Activated effector memory CD4-positive, alpha-beta T cell treated with Interleukin-2 at 50 U/mL for 16 hours (primary cell): ENCODE results near the gene CFB.

ENCODE experiments used
- DNase-seq: peaks from one replicate; pipeline ENCODE4 v3.0.0-alpha.2; 2020

Gene CFB

DNA sequence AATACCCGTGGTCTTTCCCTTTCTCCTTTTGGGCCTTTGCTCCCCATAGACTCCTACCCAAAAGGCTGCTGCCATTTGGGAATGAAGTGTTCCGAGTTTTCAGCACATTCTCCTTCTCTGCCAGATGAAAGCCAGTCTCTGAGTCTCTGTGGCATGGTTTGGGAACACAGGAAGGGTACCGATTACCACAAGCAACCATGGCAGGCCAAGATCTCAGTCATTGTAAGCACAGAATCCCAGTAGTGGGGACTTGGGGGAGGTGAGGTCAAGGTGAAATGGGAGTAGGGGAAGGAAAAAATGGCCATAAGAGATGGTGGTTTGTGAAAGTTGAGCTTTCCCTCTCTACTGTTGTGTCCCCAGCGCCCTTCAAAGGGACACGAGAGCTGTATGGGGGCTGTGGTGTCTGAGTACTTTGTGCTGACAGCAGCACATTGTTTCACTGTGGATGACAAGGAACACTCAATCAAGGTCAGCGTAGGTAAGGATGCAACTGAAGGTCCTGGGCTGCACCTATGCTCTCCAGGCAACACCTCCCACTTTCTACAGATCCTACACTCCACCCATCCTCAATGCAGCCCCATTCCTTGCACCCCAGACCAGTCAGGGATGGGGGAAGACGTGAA, 4.1 kb downstream of the CFB start:
- no peak for DNase-seq

DNA sequence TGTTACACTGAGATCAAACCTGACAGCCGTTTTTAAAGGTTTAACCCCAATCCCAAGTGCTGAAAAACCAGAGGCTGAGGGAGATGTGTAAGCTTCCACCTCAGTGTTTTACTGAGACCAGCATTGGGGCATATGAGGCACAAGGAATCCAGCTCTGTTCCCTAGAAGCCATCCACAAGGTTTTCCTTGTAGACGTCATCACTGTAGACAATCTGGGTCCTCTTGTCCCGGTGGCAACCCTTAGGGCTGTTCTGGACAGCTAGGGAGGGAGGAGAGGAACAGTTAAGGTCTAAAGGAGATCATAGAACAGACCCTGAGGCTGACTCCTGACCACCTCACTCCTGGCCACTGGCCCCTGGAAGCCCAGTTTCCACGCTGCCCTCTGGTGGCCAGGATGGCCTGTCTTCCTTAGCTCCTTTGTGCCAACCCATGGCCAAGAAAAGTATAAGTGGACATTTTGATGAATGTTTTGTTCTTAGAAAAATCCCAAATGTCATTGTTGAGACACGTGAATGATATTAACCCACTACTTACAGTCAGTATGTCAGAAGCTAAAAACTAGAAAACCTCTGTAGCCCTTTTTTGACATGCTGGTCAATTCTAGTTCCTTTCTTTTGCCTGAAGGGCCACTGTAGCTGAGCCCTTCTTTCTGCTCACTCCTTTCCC, 6.4 kb downstream of the CFB start:
- DNase-seq = no peak

DNA sequence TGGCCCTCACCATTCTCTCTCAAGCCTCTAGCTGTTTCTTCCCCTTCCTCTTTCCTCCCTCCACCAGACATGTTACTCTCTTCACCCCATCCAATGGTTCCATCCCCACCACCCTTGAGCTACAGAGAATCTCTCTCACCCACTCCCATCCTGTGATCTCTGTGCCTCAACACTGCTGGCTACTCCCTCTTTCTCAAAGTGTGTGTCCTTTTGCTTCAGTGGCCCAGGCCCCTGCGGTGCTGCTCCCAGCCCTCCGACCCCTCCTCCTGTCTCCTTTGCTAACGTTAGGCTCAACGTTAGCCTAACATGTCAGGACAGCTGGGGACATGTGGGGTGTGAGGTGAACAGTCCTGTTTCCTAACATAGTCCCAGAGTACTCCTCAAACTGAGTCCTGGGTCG, 7.0 kb downstream of the CFB start:
- DNase-seq = no peak

DNA sequence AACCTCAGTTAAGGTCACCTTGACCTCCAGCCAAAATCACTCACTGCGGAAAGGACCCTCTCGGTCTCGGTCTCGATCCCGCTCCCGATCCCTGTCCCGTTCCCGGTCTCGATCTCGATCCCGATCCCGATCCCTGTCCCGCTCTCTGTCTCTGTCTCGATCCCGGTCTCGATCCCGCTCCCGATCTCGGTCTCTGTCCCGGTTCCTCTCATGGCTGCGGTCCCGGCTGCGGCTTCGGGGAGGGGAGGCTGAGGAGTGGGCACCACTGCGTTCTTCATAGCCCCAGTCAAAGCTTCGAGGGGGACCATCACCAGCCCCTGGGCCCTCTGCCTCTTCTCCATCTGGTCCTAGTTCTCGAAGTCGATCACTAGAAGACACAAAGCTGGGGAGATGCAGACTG, 8.6 kb downstream of the CFB start:
- DNase-seq = no peak

DNA sequence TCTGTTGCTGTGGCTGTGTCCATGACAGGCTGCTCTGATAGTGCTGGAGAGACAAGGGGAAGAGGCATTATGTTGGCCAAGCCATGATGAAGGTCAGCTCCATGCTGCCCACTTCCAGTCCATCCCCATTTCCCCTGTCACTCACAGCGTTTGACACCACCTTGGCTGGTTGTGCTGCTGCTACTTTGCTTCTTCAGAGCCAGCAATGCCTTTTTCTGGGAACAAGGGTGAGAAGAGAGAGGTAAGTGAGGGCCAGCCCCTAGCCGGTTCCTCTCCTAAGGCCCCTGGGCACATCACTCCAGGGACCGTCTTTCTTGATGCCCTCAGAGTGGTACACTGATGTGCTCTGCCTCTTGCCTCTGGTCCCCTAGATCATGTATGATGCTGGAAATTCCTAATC, 10.9 kb downstream of the CFB start:
- DNase-seq = no peak

DNA sequence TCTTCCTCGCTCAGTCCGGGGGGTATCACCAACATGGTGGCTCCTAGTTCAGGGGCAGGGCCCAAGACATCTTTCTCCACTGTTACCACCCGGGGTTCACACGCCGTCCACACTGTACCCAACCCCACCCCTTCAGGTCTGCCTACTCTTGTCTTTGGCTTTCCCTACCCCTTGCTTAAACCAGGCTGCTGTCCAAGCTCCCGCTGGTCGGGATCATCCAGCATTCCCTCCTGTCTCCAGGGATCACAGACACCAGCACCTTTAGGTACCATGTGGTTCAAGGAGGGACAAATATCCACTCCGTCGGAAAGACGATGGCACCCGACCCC, 12.5 kb downstream of the CFB start:
- no peak for DNase-seq

DNA sequence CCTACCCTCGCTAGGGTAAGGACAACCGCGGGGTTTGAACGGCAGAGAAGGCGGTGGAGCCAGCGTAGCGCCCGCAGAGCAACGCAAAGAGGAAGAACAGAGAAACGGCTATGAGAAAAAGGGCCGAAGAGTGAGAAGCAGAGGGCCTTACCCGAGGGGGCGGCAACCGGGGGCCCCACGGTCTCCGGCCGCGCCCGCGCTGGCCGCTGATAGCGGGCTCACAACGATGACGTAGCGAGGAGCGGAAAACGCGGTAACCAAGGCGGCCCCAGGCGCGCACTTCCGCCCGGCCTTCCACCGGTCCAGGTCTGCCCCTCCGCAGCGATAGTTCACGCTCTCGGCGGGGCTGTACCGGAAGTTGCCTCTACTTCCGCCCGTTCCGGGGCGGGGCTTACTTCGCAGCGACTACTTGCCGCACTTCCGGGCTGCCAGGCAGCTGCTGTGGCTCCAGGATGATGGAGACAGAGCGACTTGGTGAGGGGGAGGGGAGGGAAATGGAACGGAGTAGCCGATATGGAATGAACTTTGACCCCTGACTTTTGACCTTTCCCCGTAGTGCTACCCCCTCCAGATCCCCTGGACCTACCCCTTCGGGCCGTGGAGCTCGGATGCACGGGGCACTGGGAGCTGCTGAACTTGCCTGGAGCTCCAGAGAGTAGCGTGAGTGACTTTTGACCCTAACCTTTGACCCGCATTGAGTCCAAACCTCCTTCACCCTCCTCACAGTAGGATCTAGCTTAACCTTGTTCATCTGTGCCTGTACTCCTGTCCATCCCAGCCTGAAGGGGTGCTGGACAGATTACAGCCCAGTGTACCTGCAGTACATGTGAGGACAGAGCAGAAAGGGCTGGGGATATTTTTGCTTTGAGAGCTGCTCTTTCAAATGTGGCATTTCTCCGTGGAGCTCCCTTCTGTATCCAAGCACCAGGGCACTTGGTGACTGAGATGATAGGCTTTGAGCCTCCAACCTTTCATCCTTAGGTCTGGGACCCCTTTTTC, 13.1 kb downstream of the CFB start, which contains the start of the genes NELFE and SKIC2:
Gene NELFE, minus strand, starts transcription at position 231 of the 999 bp plus-strand sequence. CDS start 525 bp downstream, outside the sequence.
Gene SKIC2, plus strand, starts transcription at position 435 of the 999 bp plus-strand sequence. Its CDS starts 18 bp downstream, at position 453.
- peak; percentile 98 for DNase-seq

DNA sequence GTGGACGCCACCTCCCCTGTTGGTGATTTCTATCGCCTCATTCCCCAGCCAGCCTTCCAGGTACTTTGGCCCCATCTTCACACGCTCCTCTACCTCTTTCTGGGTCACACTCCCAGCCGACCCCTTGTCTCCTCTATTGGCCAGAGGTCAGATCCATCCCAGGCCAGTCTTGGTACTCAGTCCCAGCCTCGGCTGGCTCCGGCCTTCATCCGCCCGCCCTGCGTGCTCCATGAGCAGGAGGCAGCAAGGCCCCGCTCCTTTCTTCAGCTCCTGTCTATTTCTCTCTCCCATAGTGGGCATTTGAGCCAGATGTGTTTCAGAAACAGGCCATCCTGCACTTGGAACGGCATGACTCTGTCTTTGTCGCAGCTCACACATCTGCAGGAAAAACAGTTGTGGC, 15.7 kb downstream of the CFB start:
- no peak for DNase-seq

DNA sequence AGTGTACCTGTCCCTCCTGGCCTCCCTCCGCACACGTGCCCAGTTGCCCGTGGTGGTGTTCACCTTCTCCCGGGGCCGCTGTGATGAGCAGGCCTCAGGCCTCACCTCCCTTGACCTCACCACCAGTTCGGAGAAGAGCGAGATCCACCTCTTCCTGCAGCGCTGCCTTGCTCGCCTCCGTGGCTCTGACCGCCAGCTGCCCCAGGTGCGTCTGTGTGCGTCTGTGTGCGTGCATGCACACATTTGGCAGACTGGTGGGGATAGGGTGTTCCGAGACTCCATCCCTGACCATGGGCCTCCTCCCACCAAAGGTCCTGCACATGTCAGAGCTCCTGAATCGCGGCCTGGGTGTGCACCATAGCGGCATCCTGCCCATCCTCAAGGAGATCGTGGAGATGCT, 18.0 kb downstream of the CFB start:
- DNase-seq = no peak

DNA sequence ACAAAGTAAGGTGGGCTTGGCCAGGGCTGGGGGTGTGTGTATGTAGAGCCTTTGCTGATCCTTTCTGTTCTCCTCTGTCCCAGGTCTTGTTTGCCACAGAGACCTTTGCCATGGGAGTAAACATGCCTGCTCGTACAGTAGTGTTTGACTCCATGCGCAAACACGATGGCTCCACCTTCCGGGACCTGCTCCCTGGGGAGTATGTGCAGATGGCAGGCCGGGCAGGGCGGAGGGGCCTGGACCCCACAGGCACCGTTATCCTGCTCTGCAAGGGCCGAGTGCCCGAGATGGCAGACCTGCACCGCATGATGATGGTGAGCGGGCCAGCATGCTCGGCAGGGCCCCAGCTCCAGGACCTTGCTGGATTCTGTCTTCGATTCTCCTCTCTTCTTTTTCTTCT, 19.8 kb downstream of the CFB start:
- no peak for DNase-seq

DNA sequence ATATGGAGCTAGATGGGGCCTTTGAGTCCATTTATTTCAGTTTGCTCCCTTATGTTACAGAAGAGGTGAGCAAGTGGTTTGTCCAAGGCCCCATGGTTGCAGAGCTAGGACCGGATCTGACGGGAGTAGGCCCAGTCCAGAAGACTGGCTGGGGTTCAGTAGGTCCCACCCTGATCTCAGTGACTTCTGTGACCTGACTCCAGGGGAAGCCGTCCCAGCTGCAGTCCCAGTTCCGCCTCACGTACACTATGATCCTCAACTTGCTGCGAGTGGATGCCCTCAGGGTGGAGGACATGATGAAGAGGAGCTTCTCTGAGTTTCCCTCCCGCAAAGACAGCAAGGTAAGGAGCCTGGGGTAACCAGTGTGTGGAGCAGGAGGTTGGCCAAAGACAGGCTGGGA, 20.6 kb downstream of the CFB start:
- DNase-seq = no peak

DNA sequence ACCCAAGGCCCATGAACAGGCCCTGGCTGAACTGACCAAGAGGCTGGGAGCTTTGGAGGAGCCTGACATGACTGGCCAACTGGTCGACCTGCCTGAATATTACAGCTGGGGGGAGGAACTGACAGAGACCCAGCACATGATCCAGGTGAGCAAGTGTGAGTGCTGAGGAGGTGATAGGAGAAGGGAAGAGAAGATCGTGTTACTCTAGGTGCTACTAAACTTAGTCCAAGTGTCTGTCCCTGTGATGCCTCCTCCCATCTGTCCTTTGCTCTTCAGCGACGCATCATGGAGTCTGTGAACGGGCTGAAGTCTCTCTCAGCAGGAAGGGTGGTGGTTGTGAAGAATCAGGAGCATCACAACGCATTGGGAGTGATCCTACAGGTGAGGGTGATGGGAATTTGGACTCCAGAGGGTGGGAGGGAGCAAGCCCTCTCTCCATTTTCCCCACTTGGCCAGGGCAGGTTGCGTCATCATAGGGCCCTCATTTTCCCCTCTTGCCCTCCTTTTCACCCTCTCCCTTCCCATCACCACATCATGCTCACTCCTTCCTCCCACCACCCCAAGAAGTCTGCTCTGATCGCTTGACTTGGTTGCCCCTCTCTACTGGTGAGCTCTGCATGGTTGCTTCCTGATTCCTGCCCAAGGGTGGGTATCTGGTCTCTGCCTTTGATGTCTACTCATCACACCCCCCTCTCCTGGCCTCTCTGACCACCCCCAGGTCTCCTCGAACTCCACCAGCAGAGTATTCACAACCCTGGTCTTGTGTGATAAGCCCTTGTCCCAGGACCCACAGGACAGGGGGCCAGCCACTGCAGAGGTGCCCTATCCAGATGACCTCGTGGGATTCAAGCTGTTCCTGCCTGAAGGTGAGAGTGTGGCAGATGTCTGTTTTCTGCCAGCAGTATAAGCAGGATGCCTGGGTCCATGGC, 21.4 kb downstream of the CFB start:
- DNase-seq = no peak

DNA sequence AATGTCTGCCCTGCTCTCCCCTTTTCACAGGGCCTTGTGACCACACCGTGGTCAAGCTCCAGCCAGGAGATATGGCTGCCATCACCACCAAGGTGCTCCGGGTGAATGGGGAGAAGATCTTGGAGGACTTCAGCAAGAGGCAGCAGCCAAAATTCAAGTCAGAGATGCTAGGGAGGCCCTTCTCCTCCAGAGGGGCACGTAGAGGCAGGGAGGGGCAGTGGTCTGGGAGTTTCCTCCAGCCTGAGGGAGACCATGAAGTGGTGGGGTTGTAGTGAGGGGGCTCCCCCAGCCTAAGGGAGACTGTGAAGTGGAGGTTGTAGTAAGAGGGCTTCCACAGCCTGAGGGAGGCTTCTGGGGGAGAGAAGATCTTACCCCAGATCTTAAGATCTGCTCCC, 22.0 kb downstream of the CFB start:
- no peak for DNase-seq

DNA sequence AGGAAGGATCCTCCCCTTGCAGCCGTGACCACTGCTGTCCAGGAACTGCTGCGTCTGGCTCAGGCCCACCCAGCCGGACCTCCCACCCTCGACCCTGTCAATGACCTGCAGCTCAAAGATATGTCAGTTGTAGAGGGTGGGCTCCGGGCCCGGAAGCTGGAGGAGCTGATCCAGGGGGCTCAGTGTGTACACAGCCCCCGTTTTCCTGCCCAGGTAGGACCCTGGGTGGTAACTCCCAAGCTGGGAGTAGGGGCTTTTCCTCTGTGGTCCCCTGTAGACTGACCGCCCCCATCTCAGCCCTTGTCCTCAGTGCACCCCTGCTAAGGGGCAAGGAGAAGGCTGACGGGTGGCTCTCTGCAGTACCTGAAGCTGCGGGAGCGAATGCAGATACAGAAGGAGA, 22.4 kb downstream of the CFB start:
- DNase-seq = no peak

DNA sequence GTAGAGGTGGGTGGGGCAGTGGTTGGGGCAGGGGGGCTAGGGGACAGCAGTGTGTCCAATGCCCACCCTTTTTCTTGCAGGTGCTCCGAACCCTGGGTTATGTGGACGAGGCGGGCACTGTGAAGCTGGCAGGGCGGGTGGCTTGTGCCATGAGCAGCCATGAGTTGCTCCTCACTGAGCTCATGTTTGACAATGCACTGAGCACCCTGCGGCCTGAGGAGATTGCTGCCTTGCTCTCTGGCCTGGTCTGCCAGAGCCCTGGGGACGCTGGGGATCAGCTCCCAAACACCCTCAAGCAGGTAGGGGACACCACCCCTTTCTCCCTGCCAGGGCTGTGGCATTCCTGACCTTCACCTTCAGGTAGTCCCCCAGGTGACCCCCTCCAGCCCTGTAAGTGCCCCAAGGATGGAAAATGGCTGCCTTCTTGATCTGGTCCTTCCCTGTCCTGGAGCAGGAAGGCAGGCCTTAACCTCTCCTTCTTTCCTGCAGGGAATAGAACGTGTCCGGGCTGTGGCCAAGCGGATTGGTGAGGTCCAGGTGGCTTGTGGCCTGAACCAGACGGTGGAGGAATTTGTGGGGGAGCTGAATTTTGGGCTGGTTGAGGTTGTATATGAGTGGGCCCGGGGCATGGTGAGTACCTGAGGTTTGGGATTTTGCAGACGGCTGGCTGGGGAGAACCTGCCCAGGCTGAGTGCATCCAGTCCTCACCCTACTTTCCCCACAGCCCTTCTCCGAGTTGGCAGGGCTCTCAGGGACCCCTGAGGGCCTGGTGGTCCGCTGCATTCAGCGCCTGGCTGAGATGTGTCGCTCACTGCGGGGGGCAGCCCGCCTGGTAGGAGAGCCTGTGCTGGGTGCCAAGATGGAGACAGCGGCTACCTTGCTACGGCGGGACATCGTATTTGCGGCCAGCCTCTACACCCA, 23.2 kb downstream of the CFB start:
- no peak for DNase-seq

DNA sequence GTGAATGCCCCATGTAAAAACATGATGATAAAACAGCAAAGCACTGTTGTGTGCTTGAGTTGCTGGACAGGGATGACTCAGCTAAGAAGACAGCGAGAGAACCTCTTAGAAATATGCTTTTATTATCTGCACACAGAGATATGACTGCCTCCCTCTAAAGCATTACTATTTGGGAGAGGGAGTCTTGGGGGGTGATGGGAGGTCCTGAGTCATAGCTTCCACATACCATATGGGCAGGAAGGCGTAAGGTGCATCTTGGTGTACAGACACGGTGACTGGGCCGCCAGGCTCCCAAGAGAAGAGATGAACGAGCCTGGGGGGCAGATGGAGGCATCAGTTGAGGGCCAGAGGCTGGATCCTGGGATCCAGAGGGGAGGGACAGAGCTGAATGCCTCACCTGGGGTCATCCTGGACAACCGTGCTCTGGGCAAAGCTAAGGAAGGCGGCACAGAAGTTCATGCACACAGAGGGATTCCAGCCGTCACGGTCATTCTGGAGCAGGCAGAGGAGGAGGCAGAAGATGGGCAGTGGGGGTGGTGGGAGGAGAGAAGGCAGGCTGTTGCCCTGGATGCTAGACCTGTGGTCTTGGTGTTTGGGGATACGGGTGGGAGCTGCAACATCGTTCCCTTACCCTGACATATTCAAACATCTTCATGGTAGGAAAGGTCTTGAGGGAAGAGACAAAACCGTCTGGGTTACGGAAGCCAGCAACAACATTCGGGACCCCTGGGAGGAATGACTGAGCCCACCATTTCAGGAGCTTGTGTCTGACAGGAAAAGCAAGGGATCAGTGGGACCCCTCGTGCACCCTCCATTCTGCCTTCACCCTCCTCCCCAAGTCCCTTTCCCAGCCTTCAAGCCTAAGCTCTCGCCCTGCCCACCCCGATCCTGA, 24.1 kb downstream of the CFB start:
- no peak for DNase-seq

DNA sequence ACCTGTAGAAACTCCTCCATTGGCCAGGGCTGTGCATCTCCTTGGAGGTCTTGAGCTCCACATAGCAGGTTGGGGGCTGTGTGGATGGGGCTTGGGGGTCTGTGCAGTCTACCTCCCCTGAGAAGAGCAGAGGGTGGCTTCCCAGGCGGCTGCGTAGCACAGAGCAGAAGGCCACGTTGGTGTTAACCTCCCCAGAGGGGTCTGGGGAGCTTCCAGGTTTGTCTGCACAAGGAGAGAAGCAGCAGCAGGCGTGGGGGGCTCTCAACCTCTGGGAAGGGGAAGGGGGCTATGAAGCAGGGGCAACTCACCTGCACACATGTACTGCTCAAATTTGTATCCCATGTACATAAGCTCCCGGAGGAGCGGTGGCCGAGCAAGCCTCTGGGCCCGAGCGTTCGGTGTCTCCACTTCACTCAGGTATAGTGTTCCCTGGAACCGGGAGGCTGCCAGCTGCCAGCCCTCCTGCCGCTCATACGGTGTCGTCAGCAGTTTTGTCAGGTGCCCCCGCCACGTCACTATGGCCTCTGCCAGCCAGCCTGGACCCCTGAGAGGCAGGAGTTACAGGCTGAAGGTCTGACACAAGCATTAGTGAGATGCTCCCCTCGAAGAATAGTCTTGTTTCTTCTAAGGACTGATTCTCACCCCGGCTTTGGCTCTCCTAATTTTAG, 24.8 kb downstream of the CFB start:
- no peak for DNase-seq

DNA sequence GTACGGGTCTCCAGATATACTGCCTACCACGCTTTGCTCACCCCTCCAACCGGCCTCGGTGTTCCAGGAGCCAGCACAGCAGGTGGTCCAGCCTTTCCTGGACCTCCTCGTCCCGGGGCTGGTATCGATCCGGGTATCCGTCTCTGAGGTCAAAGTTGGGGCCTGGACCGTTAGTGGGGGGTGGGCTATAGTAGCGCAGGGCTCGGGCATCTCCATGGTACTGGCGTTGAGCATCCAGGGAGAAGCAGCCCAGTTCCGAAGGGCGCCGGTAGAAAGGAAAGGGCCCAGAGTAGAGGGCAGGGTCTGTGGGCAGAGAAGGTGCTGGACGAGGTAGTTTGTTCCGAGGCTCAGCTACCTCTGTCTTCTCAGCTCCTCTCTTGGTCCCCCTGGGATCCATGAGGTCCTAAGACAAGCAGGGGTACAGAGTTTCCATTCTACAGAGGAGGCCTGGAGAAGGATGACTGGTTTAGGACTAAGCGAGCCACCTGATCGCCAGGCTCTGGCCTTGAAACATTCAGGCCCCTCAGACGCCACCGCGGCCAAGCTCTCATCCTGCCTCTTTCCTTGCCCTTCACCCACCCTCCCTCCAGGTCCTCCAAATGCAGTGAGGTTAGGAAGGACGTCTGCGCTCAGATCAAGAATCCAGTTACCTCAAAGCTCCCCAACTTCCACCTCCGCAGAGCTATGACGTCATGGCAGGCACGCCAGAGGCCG, 25.5 kb downstream of the CFB start:
- no peak for DNase-seq
